Vagina (tissue), 2 donors: ENCODE data around the gene ATP2B2.

Experiments
- POLR2A ChIP-seq, 2 donors: fragments of 450-650 bp; IDR thresholded peaks; one replicate each; pipeline ENCODE4 v1.6.1; 2017; ENCODE audit warnings: antibody characterized with exemption in 2 of 2, mild to moderate bottlenecking in 2 of 2, moderate library complexity in 2 of 2
- POLR2AphosphoS5 ChIP-seq, 2 donors: sonication (generic); formaldehyde crosslinking; IDR thresholded peaks; one replicate each; pipeline ENCODE4 v1.9.0; 2017; ENCODE audit warnings: antibody characterized with exemption in 2 of 2, mild to moderate bottlenecking in 2 of 2, low read depth in 1 of 2; ENCODE audit not compliant: insufficient read depth in 1 of 2
- TF ChIP-seq, protein P1 (sequence below), 3 experiments: fragments of 450-650 bp in 2 of 3; fragments of 200-600 bp in 1 of 3; sonication (generic) in 1 of 3; IDR thresholded peaks; one replicate each; pipeline ENCODE4 v1.5.1; 2017 to 2019; ENCODE audit warnings: antibody characterized with exemption in 3 of 3, mild to moderate bottlenecking in 2 of 3, moderate library complexity in 2 of 3

GRCh38 chr3:10329495-10330015 lies 175.8 kb downstream of the ATP2B2 start:
- TF ChIP-seq, protein P1, sequence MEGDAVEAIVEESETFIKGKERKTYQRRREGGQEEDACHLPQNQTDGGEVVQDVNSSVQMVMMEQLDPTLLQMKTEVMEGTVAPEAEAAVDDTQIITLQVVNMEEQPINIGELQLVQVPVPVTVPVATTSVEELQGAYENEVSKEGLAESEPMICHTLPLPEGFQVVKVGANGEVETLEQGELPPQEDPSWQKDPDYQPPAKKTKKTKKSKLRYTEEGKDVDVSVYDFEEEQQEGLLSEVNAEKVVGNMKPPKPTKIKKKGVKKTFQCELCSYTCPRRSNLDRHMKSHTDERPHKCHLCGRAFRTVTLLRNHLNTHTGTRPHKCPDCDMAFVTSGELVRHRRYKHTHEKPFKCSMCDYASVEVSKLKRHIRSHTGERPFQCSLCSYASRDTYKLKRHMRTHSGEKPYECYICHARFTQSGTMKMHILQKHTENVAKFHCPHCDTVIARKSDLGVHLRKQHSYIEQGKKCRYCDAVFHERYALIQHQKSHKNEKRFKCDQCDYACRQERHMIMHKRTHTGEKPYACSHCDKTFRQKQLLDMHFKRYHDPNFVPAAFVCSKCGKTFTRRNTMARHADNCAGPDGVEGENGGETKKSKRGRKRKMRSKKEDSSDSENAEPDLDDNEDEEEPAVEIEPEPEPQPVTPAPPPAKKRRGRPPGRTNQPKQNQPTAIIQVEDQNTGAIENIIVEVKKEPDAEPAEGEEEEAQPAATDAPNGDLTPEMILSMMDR (IDR thresholded peaks at IDR 0.05) = no peak
- TF ChIP-seq POLR2A (IDR thresholded peaks at IDR 0.05) (no peak), POLR2AphosphoS5 (IDR thresholded peaks at IDR 0.05; ENCODE audit: insufficient read depth in 1 of 2, low read depth in 1 of 2) (no peak)
